Kidney capillary endothelial cell (primary cell): Measurements from ENCODE around the gene ORAI2.
"Not testable (repeated sequence)": the region's sequence is repeated elsewhere in the genome, so short reads cannot be mapped to it uniquely, and the experiment has no call there.

Experiments used
- DNase-seq: peaks from one replicate; pipeline ENCODE4 v3.0.0-alpha.2; 2018; ENCODE audit warnings: low spot score

The ORAI2 gene

GRCh38 chr7:102447311-102447710 is 13.9 kb downstream of the ORAI2 start:
- DNase-seq = no peak

GRCh38 chr7:102449136-102449535 is 15.8 kb downstream of the ORAI2 start:
- no peak for DNase-seq

- no peak for DNase-seq
Measured at GRCh38 chr7:102450242-102450641, 16.9 kb downstream of the ORAI2 start.

GRCh38 chr7:102451371-102452054 is 18.1 kb downstream of the ORAI2 start:
- DNase-seq = no peak

GRCh38 chr7:102452451-102452850 is 19.1 kb downstream of the ORAI2 start:
- no peak for DNase-seq

GRCh38 chr7:102453319-102453718 is 19.9 kb downstream of the ORAI2 start:
- DNase-seq = no peak

- no peak for DNase-seq
Measured at GRCh38 chr7:102454468-102454867, 21.1 kb downstream of the ORAI2 start.

GRCh38 chr7:102454932-102455331 is 21.6 kb downstream of the ORAI2 start:
- DNase-seq = not testable (repeated sequence)

- DNase-seq = no peak
Measured at GRCh38 chr7:102455596-102455995, 22.2 kb downstream of the ORAI2 start.

- no peak for DNase-seq
Measured at GRCh38 chr7:102456327-102456726, 23.0 kb downstream of the ORAI2 start.

- DNase-seq = no peak
Measured at GRCh38 chr7:102457352-102457924, 24.1 kb downstream of the ORAI2 start.

GRCh38 chr7:102459221-102459844 is 26.0 kb downstream of the ORAI2 start:
- no peak for DNase-seq

- no peak for DNase-seq
Measured at GRCh38 chr7:102460467-102460866, 27.1 kb downstream of the ORAI2 start.

GRCh38 chr7:102463841-102464576 is 30.6 kb downstream of the ORAI2 start:
- no peak for DNase-seq

- DNase-seq = peak; percentile 81
Measured at GRCh38 chr7:102464577-102465280, 31.4 kb downstream of the ORAI2 start, which contains the start of the genes ALKBH4 and LRWD1. TSS of gene ALKBH4 (minus strand) at chr7:102464863. CDS start at chr7:102464836, 27 bp downstream. TSS of gene LRWD1 (plus strand) at chr7:102464984. CDS start at chr7:102465081, 97 bp downstream.

GRCh38 chr7:102466097-102466496 is 32.7 kb downstream of the ORAI2 start:
- no peak for DNase-seq

GRCh38 chr7:102467581-102468477 is 34.5 kb downstream of the ORAI2 start:
- DNase-seq = no peak

GRCh38 chr7:102468478-102469350 is 35.3 kb downstream of the ORAI2 start:
- no peak for DNase-seq

GRCh38 chr7:102469351-102469971 is 36.1 kb downstream of the ORAI2 start:
- no peak for DNase-seq
